HG02759 (cell line): ENCODE data around the gene FBXL7.

Experiments
- ATAC-seq: cut with Tn5 transposase; IDR thresholded peaks from one replicate; pipeline ENCODE4 v1.9.1; 2021; ENCODE audit warnings: mild to moderate bottlenecking, moderate library complexity; ENCODE audit not compliant: unreplicated experiment

The FBXL7 gene

GRCh38 chr5:15501091-15501791, 1.3 kb downstream of the FBXL7 start:
- ATAC-seq, result no peak

- no peak for ATAC-seq
These were observed 2.2 kb downstream of the FBXL7 start for GRCh38 chr5:15502208-15502607.

- ATAC-seq, result no peak
These were observed 6.2 kb downstream of the FBXL7 start for GRCh38 chr5:15506146-15506545.

DNA sequence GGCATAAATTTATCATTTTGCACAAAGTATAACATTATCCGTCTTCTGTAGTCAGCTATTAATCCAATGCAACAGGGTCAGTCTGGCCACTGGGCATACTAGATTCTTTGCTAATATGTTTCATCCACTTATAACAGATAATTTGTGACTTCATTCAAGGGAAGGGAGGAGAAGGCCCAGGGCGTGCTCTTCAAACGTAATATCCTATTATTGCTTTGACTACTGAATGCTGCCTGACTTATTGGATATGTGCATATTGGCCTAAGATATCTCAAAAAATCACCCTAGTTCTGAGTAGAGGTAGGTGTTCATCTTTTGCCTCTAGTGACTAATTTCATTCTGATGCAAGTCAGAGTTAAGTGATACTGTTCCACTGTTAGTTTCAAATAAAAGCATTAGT, 6.9 kb downstream of the FBXL7 start:
- no peak for ATAC-seq

GRCh38 chr5:15510092-15510491, 10.1 kb downstream of the FBXL7 start:
- ATAC-seq, result no peak

GRCh38 chr5:15510831-15511230, 10.9 kb downstream of the FBXL7 start:
- ATAC-seq, result no peak

DNA sequence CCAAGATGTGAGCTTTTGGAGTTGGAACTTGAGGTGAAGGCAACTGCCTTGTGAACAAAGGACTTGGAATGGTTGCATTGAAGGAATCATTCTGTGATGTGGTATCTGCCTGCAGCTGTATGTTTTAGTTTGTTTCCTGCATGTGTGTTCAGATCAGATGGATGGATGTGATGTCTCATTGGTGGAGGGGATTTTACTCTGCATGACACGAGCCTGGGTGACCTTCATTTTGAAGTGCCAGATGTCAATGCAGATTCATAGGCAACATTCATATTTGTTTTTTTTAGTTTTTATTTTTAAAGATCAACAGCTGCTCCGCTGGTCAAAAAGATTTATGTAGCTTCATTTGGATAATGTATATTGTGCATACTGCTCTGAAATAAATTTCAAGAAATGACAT, 13.5 kb downstream of the FBXL7 start:
- no peak for ATAC-seq

GRCh38 chr5:15513911-15514310, 13.9 kb downstream of the FBXL7 start:
- ATAC-seq, result no peak

GRCh38 chr5:15515229-15515628, 15.2 kb downstream of the FBXL7 start:
- no peak for ATAC-seq

- ATAC-seq, result no peak
These were observed 16.5 kb downstream of the FBXL7 start for GRCh38 chr5:15516486-15516885.

- no peak for ATAC-seq
These were observed 18.8 kb downstream of the FBXL7 start for GRCh38 chr5:15518786-15519185.

DNA sequence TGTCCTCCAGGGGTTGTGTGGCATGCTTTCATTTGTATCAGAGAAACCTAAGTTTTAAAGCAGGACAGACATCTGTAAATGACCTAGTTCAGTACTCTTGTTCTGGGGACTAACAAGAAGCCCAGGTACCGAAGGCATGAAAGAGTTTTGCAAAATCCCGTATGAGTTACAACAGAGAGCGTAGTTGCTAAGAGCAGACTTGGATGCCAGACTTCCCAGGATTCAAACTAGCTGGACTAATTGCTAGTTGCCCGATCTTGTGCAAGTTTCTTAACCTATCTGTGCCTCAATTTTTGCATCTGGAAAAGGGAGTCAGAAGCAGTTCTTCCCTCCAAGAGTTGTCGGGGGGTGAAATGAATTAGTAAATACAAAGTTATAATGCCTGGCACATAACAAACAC, 20.9 kb downstream of the FBXL7 start:
- no peak for ATAC-seq

DNA sequence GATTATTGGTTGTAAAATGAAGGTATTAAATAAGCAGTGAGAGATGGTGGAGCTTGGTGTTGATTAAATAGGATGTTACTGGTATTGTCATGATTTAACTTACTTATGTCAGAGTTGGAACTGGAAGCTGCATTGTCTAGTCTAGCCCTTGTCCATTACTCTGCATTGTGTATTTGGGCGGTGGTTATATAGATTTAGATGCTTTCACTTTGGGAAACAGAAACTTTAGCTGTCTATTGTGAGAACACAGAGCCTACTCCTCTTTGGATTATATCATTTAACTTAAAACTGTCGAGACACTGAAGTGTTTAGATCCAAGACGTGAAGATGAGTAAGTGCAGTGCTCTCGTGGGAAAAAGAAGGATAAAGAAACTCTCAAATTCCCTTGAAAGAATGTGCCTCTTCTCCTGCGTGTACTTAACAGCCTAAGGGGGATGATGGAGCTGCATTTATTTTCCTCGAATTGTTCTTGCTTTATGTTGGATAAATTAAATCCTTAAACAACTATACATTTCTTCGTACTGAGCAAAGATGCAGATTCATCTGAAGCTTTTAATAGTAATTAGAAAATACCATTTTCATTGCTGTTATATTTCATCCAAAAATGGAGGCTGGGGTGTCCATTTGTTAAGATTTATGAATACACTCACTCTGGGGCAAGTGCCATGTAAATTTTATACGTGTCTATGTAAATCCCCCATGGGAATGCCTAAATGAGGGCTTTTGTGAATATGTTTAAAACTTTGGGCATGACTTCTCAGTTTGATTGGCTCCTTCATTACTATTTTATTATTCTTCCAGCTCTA, 21.6 kb downstream of the FBXL7 start:
- ATAC-seq, result no peak

DNA sequence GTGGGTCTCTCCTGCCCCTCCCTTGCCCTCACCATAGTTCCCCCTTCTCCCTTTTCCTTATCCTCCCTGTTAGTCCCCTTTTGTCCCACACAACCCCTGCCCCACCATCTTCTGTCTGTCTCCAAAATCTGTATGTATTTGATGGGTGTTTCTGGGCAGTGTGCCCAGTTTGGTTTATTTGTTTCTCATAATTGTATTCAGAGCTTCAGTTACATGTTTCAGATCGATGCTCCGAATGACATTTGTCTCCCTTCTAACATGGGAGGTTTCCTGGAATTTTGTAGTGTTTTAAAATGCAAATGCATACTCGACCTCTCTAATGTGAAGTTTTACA, 22.2 kb downstream of the FBXL7 start:
- no peak for ATAC-seq

- no peak for ATAC-seq
These were observed 24.7 kb downstream of the FBXL7 start for GRCh38 chr5:15524712-15525111.

- ATAC-seq, result no peak
These were observed 25.8 kb downstream of the FBXL7 start for GRCh38 chr5:15525703-15526275.

DNA sequence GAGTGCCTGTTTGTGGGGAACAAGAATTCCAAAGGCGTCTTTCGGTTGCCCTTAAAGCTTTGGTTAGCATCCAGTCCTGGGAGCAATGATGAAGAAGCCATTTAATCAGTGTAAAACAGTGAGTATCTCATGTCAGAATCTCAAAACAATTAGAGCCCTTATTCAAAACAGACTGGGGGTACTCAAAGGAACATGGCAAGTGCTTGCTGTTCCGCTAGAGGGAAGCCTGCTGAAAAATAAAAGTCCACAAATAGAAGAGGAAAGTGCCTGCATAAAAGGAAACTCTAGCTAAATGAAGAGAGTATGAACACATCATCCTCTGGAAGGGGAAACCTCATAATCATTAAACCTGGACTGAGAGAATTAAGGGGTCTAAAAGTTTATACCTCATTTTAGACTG, 26.4 kb downstream of the FBXL7 start:
- ATAC-seq, result no peak

DNA sequence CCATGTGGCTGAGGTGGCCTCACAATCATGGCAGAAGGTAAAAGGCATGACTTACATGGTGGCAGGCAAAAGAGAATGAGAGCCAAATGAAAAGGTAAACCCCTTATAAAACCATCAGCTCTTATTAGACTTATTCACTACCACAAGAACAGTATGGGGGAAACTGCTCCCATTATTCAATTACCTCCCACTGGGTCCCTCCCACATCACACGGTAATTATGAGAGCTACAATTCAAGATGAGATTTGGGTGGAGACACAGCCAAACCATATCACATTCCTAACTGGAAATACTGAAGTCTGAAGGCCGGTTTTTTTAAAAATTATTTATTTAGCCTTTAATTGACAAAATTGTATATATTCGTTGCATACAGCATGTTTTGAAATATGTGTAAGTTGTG, 28.5 kb downstream of the FBXL7 start:
- no peak for ATAC-seq

DNA sequence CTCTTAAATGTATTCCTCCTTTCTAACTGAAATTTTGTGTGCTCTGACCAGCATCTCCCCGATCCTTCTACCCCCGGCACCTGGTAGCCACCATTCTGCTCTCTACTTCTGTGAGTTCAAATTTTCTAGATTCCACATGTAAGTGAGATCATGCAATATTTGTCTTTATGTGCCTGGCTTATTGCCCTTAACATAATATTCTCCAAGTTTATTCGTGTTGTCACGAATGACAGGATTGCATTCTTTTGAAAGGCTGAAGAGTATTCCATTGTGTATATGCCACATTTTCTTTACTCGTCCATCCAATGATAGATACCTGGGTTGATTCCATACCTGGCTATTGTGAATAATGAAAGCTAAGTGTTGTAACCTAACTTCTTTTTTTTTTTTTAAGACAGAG, 29.0 kb downstream of the FBXL7 start:
- no peak for ATAC-seq

GRCh38 chr5:15529821-15530220, 29.8 kb downstream of the FBXL7 start:
- no peak for ATAC-seq

GRCh38 chr5:15533129-15533893, 33.3 kb downstream of the FBXL7 start:
- no peak for ATAC-seq

- ATAC-seq, result no peak
These were observed 36.0 kb downstream of the FBXL7 start for GRCh38 chr5:15535938-15536337.
